Measurements from ENCODE around the gene RPL13.

DNA sequence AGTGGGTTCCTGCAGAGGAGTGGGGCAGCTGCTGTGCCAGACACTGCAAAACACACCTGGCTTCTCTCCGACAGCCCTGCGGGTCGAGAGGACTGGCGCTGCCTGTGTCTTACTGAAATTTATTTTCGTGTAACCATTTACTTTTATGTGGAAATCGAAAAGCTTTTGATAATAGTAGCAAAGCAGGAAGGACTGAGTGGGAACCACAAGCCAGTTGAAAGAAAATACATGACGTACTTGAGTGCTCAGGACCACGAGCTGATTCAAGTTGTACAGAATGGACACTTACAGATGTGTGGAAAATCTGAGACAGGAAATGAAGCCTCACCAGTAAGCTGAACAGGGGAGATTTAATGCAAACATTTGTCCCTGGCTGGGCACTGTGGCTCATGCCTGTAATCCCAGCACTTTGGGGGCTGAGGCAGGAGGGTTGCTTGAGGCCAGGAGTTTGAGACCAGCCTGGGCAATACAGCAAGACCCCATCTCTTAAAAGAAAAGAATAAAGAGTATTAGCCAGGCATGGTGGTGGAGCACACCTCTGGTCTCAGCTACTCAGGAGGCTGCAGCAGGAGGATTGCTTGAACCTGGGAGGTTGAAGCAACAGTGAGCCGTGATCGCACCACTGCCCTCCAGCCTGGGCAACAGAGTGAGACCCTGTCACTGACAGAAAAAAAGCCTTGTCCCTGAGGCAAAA is 11.3 kb upstream of the RPL13 start:
- TF ChIP-seq, protein P1, sequence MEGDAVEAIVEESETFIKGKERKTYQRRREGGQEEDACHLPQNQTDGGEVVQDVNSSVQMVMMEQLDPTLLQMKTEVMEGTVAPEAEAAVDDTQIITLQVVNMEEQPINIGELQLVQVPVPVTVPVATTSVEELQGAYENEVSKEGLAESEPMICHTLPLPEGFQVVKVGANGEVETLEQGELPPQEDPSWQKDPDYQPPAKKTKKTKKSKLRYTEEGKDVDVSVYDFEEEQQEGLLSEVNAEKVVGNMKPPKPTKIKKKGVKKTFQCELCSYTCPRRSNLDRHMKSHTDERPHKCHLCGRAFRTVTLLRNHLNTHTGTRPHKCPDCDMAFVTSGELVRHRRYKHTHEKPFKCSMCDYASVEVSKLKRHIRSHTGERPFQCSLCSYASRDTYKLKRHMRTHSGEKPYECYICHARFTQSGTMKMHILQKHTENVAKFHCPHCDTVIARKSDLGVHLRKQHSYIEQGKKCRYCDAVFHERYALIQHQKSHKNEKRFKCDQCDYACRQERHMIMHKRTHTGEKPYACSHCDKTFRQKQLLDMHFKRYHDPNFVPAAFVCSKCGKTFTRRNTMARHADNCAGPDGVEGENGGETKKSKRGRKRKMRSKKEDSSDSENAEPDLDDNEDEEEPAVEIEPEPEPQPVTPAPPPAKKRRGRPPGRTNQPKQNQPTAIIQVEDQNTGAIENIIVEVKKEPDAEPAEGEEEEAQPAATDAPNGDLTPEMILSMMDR (tag by site-specific recombination; IDR thresholded peaks at IDR 0.05) = no peak
- TF ChIP-seq YY1 (tag by site-specific recombination; IDR thresholded peaks at IDR 0.05) (no peak), MEIS1 (CRISPR knock-in tag; IDR thresholded peaks at IDR 0.05; ENCODE audit: borderline replicate concordance) (no peak), ZFP41 (tag by site-specific recombination; IDR thresholded peaks at IDR 0.05; ENCODE audit: borderline replicate concordance) (no peak), ZNF24 (tag by site-specific recombination; IDR thresholded peaks at IDR 0.05) (no peak), ZNF311 (tag by site-specific recombination; IDR thresholded peaks at IDR 0.05; ENCODE audit: borderline replicate concordance) (no peak)
- TF ChIP-seq, protein P2, sequence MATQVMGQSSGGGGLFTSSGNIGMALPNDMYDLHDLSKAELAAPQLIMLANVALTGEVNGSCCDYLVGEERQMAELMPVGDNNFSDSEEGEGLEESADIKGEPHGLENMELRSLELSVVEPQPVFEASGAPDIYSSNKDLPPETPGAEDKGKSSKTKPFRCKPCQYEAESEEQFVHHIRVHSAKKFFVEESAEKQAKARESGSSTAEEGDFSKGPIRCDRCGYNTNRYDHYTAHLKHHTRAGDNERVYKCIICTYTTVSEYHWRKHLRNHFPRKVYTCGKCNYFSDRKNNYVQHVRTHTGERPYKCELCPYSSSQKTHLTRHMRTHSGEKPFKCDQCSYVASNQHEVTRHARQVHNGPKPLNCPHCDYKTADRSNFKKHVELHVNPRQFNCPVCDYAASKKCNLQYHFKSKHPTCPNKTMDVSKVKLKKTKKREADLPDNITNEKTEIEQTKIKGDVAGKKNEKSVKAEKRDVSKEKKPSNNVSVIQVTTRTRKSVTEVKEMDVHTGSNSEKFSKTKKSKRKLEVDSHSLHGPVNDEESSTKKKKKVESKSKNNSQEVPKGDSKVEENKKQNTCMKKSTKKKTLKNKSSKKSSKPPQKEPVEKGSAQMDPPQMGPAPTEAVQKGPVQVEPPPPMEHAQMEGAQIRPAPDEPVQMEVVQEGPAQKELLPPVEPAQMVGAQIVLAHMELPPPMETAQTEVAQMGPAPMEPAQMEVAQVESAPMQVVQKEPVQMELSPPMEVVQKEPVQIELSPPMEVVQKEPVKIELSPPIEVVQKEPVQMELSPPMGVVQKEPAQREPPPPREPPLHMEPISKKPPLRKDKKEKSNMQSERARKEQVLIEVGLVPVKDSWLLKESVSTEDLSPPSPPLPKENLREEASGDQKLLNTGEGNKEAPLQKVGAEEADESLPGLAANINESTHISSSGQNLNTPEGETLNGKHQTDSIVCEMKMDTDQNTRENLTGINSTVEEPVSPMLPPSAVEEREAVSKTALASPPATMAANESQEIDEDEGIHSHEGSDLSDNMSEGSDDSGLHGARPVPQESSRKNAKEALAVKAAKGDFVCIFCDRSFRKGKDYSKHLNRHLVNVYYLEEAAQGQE (tag by site-specific recombination; IDR thresholded peaks at IDR 0.05) = no peak
- TF ChIP-seq, protein P3, sequence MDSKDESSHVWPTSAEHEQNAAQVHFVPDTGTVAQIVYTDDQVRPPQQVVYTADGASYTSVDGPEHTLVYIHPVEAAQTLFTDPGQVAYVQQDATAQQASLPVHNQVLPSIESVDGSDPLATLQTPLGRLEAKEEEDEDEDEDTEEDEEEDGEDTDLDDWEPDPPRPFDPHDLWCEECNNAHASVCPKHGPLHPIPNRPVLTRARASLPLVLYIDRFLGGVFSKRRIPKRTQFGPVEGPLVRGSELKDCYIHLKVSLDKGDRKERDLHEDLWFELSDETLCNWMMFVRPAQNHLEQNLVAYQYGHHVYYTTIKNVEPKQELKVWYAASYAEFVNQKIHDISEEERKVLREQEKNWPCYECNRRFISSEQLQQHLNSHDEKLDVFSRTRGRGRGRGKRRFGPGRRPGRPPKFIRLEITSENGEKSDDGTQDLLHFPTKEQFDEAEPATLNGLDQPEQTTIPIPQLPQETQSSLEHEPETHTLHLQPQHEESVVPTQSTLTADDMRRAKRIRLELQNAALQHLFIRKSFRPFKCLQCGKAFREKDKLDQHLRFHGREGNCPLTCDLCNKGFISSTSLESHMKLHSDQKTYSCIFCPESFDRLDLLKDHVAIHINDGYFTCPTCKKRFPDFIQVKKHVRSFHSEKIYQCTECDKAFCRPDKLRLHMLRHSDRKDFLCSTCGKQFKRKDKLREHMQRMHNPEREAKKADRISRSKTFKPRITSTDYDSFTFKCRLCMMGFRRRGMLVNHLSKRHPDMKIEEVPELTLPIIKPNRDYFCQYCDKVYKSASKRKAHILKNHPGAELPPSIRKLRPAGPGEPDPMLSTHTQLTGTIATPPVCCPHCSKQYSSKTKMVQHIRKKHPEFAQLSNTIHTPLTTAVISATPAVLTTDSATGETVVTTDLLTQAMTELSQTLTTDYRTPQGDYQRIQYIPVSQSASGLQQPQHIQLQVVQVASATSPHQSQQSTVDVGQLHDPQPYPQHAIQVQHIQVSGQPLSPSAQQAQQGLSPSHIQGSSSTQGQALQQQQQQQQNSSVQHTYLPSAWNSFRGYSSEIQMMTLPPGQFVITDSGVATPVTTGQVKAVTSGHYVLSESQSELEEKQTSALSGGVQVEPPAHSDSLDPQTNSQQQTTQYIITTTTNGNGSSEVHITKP (tag by site-specific recombination; IDR thresholded peaks at IDR 0.05) = no peak
- TF ChIP-seq, protein P4, sequence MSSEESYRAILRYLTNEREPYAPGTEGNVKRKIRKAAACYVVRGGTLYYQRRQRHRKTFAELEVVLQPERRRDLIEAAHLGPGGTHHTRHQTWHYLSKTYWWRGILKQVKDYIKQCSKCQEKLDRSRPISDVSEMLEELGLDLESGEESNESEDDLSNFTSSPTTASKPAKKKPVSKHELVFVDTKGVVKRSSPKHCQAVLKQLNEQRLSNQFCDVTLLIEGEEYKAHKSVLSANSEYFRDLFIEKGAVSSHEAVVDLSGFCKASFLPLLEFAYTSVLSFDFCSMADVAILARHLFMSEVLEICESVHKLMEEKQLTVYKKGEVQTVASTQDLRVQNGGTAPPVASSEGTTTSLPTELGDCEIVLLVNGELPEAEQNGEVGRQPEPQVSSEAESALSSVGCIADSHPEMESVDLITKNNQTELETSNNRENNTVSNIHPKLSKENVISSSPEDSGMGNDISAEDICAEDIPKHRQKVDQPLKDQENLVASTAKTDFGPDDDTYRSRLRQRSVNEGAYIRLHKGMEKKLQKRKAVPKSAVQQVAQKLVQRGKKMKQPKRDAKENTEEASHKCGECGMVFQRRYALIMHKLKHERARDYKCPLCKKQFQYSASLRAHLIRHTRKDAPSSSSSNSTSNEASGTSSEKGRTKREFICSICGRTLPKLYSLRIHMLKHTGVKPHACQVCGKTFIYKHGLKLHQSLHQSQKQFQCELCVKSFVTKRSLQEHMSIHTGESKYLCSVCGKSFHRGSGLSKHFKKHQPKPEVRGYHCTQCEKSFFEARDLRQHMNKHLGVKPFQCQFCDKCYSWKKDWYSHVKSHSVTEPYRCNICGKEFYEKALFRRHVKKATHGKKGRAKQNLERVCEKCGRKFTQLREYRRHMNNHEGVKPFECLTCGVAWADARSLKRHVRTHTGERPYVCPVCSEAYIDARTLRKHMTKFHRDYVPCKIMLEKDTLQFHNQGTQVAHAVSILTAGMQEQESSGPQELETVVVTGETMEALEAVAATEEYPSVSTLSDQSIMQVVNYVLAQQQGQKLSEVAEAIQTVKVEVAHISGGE (tag by site-specific recombination; conservative IDR thresholded peaks at IDR 0.05; ENCODE audit: low read depth) = no peak
